Mesendoderm (in vitro differentiated cells): ENCODE data around the gene PTPRD.

Experiments
- DNase-seq: peaks from one replicate; pipeline ENCODE4 v3.0.0; 2013
- H2AK5ac ChIP-seq: 2 replicates; pipeline ENCODE4 v1.6.1; 2013; ENCODE audit warnings: low read length, inconsistent platforms
- H2BK120ac ChIP-seq: 2 replicates; pipeline ENCODE4 v1.6.1; 2013; ENCODE audit warnings: low read depth, mild to moderate bottlenecking, low read length, moderate library complexity, mixed read lengths
- H2BK15ac ChIP-seq: replicated peaks from 2 replicates; pipeline ENCODE4 v1.6.1; 2013; ENCODE audit warnings: low read depth, mild to moderate bottlenecking, moderate library complexity
- H2BK5ac ChIP-seq: 2 replicates; pipeline ENCODE4 v1.6.1; 2013; ENCODE audit warnings: low read length, inconsistent platforms
- H3K18ac ChIP-seq: 2 replicates; pipeline ENCODE4 v1.6.1; 2013; ENCODE audit warnings: mild to moderate bottlenecking, low read length, mixed read lengths
- H3K23ac ChIP-seq: one replicate; pipeline ENCODE4 v1.6.1; 2013; ENCODE audit warnings: low read length
- H3K27ac ChIP-seq: 2 replicates; pipeline ENCODE4 v1.5.1; 2013; ENCODE audit warnings: low read depth, mild to moderate bottlenecking, inconsistent platforms, low read length, moderate library complexity
- H3K27me3 ChIP-seq: 2 replicates; pipeline ENCODE4 v1.6.1; 2013; ENCODE audit warnings: low read length, control low read depth, mild to moderate bottlenecking, inconsistent platforms; ENCODE audit not compliant: insufficient read depth, poor library complexity
- H3K36me3 ChIP-seq: 2 replicates; pipeline ENCODE4 v1.6.1; 2013; ENCODE audit warnings: low read length, inconsistent platforms; ENCODE audit not compliant: control insufficient read depth, insufficient read depth
- H3K4ac ChIP-seq: one replicate; pipeline ENCODE4 v1.6.1; 2013; ENCODE audit warnings: low read depth, mild to moderate bottlenecking, low read length, moderate library complexity
- H3K4me1 ChIP-seq: 2 replicates; pipeline ENCODE4 v1.6.1; 2013; ENCODE audit warnings: low read depth, low read length, inconsistent platforms; ENCODE audit not compliant: control insufficient read depth
- H3K4me2 ChIP-seq: 2 replicates; pipeline ENCODE4 v1.6.1; 2013; ENCODE audit warnings: low read length
- H3K4me3 ChIP-seq: 2 replicates; pipeline ENCODE4 v1.5.1; 2013; ENCODE audit warnings: mild to moderate bottlenecking, low read length
- H3K56ac ChIP-seq: one replicate; pipeline ENCODE4 v1.6.1; 2013; ENCODE audit warnings: low read length
- H3K79me1 ChIP-seq: 2 replicates; pipeline ENCODE4 v1.6.1; 2013; ENCODE audit warnings: low read length, inconsistent platforms
- H3K79me2 ChIP-seq: 2 replicates; pipeline ENCODE4 v1.6.1; 2013; ENCODE audit warnings: mild to moderate bottlenecking, low read length; ENCODE audit not compliant: control insufficient read depth, insufficient read depth
- H3K9ac ChIP-seq: 2 replicates; pipeline ENCODE4 v1.6.1; 2013; ENCODE audit warnings: low read length, inconsistent platforms
- H4K5ac ChIP-seq: one replicate; pipeline ENCODE4 v1.6.1; 2013; ENCODE audit warnings: low read length
- H4K8ac ChIP-seq: one replicate; pipeline ENCODE4 v1.6.1; 2013; ENCODE audit warnings: low read depth, mild to moderate bottlenecking, control low read depth, low read length, moderate library complexity
- WGBS: extraction: QIAGEN DNeasy Blood & Tissue Kit; methylation state at CpG from one replicate; pipeline ENCODE4 v1.1.7; 2013; ENCODE audit warnings: low lambda C conversion rate, missing lambda C conversion rate; ENCODE audit not compliant: insufficient coverage; ENCODE audit errors: extremely low coverage; 5-methylcytosine and 5-hydroxymethylcytosine counted together

PTPRD gene

GRCh38 chr9:8842402-8843193 lies 1770.2 kb downstream of the PTPRD start:
- no peak overlapping the region for H4K5ac ChIP-seq
- peaks cover 20% of the 10 kb centered on the region for H3K79me1 ChIP-seq
- peaks cover 8% of the 10 kb centered on the region for H3K79me2 ChIP-seq
- WGBS, result no CpG with 5 or more reads among the region's 5 CpGs
- H3K23ac ChIP-seq, result no peak overlapping the region
- H3K4me3 ChIP-seq, result no peak overlapping the region
- no peaks in the 10 kb centered on the region for H3K36me3 ChIP-seq
- no peak overlapping the region for H3K9ac ChIP-seq
- H3K56ac ChIP-seq, result no peak overlapping the region
- H3K4me2 ChIP-seq, result no peak overlapping the region
- H2BK15ac ChIP-seq, result no peak overlapping the region
- no peak for DNase-seq
- no peak overlapping the region for H2AK5ac ChIP-seq
- no peaks in the 10 kb centered on the region for H3K4me1 ChIP-seq
- no peak overlapping the region for H4K8ac ChIP-seq
- H3K27ac ChIP-seq, result no peak overlapping the region
- no peak overlapping the region for H2BK120ac ChIP-seq
- H3K27me3 ChIP-seq, result no peaks in the 10 kb centered on the region
- H3K4ac ChIP-seq, result no peak overlapping the region
- no peak overlapping the region for H2BK5ac ChIP-seq
- H3K18ac ChIP-seq, result no peak overlapping the region

- H4K5ac ChIP-seq, result no peak overlapping the region
- H3K4me1 ChIP-seq, result no peaks in the 10 kb centered on the region
- H3K4me2 ChIP-seq, result no peak overlapping the region
- H3K18ac ChIP-seq, result no peak overlapping the region
- DNase-seq, result no peak
- no peak overlapping the region for H2BK120ac ChIP-seq
- H3K79me2 ChIP-seq, result peaks cover 4% of the 10 kb centered on the region
- peaks cover 9% of the 10 kb centered on the region for H3K79me1 ChIP-seq
- H4K8ac ChIP-seq, result no peak overlapping the region
- no peak overlapping the region for H3K4me3 ChIP-seq
- H3K9ac ChIP-seq, result no peak overlapping the region
- H3K23ac ChIP-seq, result no peak overlapping the region
- no peaks in the 10 kb centered on the region for H3K27me3 ChIP-seq
- no peak overlapping the region for H2BK5ac ChIP-seq
- WGBS, result no CpG with 5 or more reads among the region's 3 CpGs
- H2AK5ac ChIP-seq, result no peak overlapping the region
- no peak overlapping the region for H3K27ac ChIP-seq
- no peak overlapping the region for H2BK15ac ChIP-seq
- no peaks in the 10 kb centered on the region for H3K36me3 ChIP-seq
- H3K56ac ChIP-seq, result no peak overlapping the region
- H3K4ac ChIP-seq, result no peak overlapping the region
Measured at GRCh38 chr9:8838136-8838535, 1774.7 kb downstream of the PTPRD start.

- H3K56ac ChIP-seq, result no peak overlapping the region
- no peak overlapping the region for H2BK15ac ChIP-seq
- no peak overlapping the region for H2AK5ac ChIP-seq
- H3K4me3 ChIP-seq, result no peak overlapping the region
- no peak for DNase-seq
- H3K4me2 ChIP-seq, result no peak overlapping the region
- no CpG with 5 or more reads among the region's 3 CpGs for WGBS
- H4K8ac ChIP-seq, result no peak overlapping the region
- H3K4ac ChIP-seq, result no peak overlapping the region
- no peaks in the 10 kb centered on the region for H3K79me2 ChIP-seq
- H4K5ac ChIP-seq, result no peak overlapping the region
- H3K27me3 ChIP-seq, result no peaks in the 10 kb centered on the region
- no peak overlapping the region for H2BK120ac ChIP-seq
- H3K23ac ChIP-seq, result no peak overlapping the region
- no peak overlapping the region for H3K9ac ChIP-seq
- no peaks in the 10 kb centered on the region for H3K36me3 ChIP-seq
- H3K27ac ChIP-seq, result no peak overlapping the region
- H3K4me1 ChIP-seq, result no peaks in the 10 kb centered on the region
- H3K79me1 ChIP-seq, result peaks cover 5% of the 10 kb centered on the region
- no peak overlapping the region for H3K18ac ChIP-seq
- H2BK5ac ChIP-seq, result no peak overlapping the region
Measured at GRCh38 chr9:8835291-8835690, 1777.5 kb downstream of the PTPRD start.

- no peak overlapping the region for H2BK5ac ChIP-seq
- H2BK15ac ChIP-seq, result no peak overlapping the region
- WGBS, result no CpG with 5 or more reads among the region's 1 CpG
- no peak overlapping the region for H2AK5ac ChIP-seq
- H3K4me3 ChIP-seq, result no peak overlapping the region
- no peaks in the 10 kb centered on the region for H3K36me3 ChIP-seq
- H4K8ac ChIP-seq, result no peak overlapping the region
- H3K18ac ChIP-seq, result no peak overlapping the region
- peaks cover 7% of the 10 kb centered on the region for H3K79me1 ChIP-seq
- no peak overlapping the region for H3K4ac ChIP-seq
- no peak overlapping the region for H3K23ac ChIP-seq
- H4K5ac ChIP-seq, result no peak overlapping the region
- H3K9ac ChIP-seq, result no peak overlapping the region
- H3K79me2 ChIP-seq, result peaks cover 4% of the 10 kb centered on the region
- H3K4me1 ChIP-seq, result no peaks in the 10 kb centered on the region
- no peak for DNase-seq
- H3K56ac ChIP-seq, result no peak overlapping the region
- H2BK120ac ChIP-seq, result no peak overlapping the region
- no peak overlapping the region for H3K27ac ChIP-seq
- no peaks in the 10 kb centered on the region for H3K27me3 ChIP-seq
- no peak overlapping the region for H3K4me2 ChIP-seq
Measured at GRCh38 chr9:8832955-8833354, 1779.8 kb downstream of the PTPRD start.

GRCh38 chr9:8832386-8832785 lies 1780.4 kb downstream of the PTPRD start:
- H3K4me3 ChIP-seq, result no peak overlapping the region
- no CpG with 5 or more reads among the region's 1 CpG for WGBS
- H3K23ac ChIP-seq, result no peak overlapping the region
- H4K8ac ChIP-seq, result no peak overlapping the region
- H3K4me1 ChIP-seq, result no peaks in the 10 kb centered on the region
- DNase-seq, result no peak
- H3K79me2 ChIP-seq, result peaks cover 4% of the 10 kb centered on the region
- H3K36me3 ChIP-seq, result no peaks in the 10 kb centered on the region
- no peak overlapping the region for H3K4ac ChIP-seq
- no peak overlapping the region for H3K18ac ChIP-seq
- H3K79me1 ChIP-seq, result peaks cover 7% of the 10 kb centered on the region
- H3K4me2 ChIP-seq, result no peak overlapping the region
- no peak overlapping the region for H2AK5ac ChIP-seq
- H3K27ac ChIP-seq, result no peak overlapping the region
- no peak overlapping the region for H2BK120ac ChIP-seq
- H3K27me3 ChIP-seq, result no peaks in the 10 kb centered on the region
- no peak overlapping the region for H2BK15ac ChIP-seq
- H2BK5ac ChIP-seq, result no peak overlapping the region
- H3K56ac ChIP-seq, result no peak overlapping the region
- H4K5ac ChIP-seq, result no peak overlapping the region
- no peak overlapping the region for H3K9ac ChIP-seq

GRCh38 chr9:8831568-8831967 lies 1781.2 kb downstream of the PTPRD start:
- no peak overlapping the region for H2BK5ac ChIP-seq
- H3K9ac ChIP-seq, result no peak overlapping the region
- peaks cover 7% of the 10 kb centered on the region for H3K79me1 ChIP-seq
- H3K27ac ChIP-seq, result no peak overlapping the region
- H3K4me2 ChIP-seq, result no peak overlapping the region
- no peaks in the 10 kb centered on the region for H3K27me3 ChIP-seq
- H3K79me2 ChIP-seq, result peaks cover 4% of the 10 kb centered on the region
- no peak overlapping the region for H3K23ac ChIP-seq
- no peak overlapping the region for H3K4ac ChIP-seq
- no peak overlapping the region for H3K56ac ChIP-seq
- no peaks in the 10 kb centered on the region for H3K4me1 ChIP-seq
- no peak overlapping the region for H4K8ac ChIP-seq
- WGBS, result no CpG with 5 or more reads among the region's 2 CpGs
- no peak overlapping the region for H3K4me3 ChIP-seq
- H4K5ac ChIP-seq, result no peak overlapping the region
- no peak overlapping the region for H3K18ac ChIP-seq
- H2AK5ac ChIP-seq, result no peak overlapping the region
- H2BK120ac ChIP-seq, result no peak overlapping the region
- no peak for DNase-seq
- no peak overlapping the region for H2BK15ac ChIP-seq
- H3K36me3 ChIP-seq, result no peaks in the 10 kb centered on the region
